Fibroblast of pulmonary artery (primary cell): ENCODE measurements around the gene ZNFX1.

Experiments
- DNase-seq: peaks from one replicate; pipeline ENCODE4 v3.0.0-alpha.2; 2010; ENCODE audit warnings: low read depth
- H3K4me3 ChIP-seq: replicated peaks from 2 replicates; pipeline ENCODE4 v1.5.1; 2011; ENCODE audit warnings: low read depth, mild to moderate bottlenecking, control low read depth, low read length, moderate library complexity
- TF ChIP-seq, protein P1 (sequence below): IDR thresholded peaks from 2 replicates; pipeline ENCODE4 v1.5.1; 2011; ENCODE audit warnings: mild to moderate bottlenecking, control low read depth, low read length, inconsistent platforms; ENCODE audit errors: missing control alignments

Gene ZNFX1

DNA sequence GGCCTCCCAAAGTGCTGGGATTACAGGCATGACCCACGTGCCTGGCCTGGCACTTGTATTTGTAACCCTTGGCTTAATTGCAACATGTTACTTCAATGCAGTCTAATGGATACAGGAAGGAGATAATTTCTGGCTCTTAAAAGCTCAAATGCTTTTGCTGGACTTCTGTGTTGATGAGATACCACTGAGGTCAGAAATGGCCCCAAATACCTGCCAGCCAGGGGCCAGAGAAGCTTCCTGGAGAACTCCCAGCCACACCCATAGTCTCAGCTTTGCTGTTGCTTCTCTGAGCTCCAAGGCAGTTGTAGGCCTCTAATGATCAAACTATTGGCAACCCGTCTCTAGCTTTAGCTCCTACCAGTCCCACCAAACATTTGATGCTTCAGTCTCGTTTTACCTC, 14.2 kb upstream of the ZNFX1 start:
- H3K4me3 ChIP-seq, result no peak overlapping the region
- TF ChIP-seq, protein P1, sequence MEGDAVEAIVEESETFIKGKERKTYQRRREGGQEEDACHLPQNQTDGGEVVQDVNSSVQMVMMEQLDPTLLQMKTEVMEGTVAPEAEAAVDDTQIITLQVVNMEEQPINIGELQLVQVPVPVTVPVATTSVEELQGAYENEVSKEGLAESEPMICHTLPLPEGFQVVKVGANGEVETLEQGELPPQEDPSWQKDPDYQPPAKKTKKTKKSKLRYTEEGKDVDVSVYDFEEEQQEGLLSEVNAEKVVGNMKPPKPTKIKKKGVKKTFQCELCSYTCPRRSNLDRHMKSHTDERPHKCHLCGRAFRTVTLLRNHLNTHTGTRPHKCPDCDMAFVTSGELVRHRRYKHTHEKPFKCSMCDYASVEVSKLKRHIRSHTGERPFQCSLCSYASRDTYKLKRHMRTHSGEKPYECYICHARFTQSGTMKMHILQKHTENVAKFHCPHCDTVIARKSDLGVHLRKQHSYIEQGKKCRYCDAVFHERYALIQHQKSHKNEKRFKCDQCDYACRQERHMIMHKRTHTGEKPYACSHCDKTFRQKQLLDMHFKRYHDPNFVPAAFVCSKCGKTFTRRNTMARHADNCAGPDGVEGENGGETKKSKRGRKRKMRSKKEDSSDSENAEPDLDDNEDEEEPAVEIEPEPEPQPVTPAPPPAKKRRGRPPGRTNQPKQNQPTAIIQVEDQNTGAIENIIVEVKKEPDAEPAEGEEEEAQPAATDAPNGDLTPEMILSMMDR, result no peak
- no peak for DNase-seq

DNA sequence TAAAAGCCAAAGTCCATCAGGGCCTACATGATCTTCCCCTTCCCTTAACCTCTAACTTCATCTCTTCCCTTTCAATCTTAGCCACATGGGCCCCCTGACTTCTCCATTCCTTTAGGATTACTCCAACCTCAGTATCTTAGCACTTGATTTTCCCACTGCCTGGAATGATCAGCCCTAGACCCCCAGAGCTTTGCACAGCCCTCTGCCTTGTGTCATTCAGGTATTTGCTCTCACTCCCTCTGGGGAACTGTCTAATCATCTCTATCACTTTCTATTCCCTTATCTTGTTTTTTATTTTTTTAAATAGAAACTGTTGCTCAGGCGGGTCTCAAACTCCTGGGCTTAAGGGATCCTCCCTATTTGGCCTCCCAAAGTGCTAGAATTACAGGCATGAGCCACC, 13.3 kb upstream of the ZNFX1 start:
- TF ChIP-seq, protein P1, result no peak
- H3K4me3 ChIP-seq, result no peak overlapping the region
- DNase-seq, result no peak

DNA sequence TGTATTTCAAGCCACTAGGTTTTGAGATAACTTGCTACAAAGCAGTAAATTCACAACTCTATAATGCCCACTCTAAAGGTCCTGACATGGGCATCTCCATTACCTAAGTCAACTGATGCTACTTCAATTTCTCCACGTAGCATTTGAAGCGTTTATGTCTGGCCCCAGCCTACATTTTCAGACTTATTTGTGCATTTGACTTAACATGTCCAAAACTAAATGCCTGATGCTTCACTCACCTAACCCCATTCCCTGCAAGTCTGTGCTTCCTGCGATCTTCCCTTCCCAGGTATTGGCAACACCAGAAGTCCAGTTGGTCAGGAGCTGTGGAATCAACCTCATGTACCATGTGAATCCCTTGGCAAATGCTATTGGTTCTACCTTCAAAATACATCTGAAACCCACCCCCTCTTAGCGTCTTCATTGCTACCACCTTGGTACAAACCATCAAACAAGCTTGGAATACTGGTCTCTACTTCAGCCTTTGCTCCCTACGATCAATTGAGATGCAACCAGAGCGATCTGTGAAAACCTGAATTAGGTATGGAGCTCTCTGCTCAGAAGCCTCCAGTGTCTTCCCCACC, 12.8 kb upstream of the ZNFX1 start:
- TF ChIP-seq, protein P1, result no peak
- DNase-seq, result no peak
- no peak overlapping the region for H3K4me3 ChIP-seq

DNA sequence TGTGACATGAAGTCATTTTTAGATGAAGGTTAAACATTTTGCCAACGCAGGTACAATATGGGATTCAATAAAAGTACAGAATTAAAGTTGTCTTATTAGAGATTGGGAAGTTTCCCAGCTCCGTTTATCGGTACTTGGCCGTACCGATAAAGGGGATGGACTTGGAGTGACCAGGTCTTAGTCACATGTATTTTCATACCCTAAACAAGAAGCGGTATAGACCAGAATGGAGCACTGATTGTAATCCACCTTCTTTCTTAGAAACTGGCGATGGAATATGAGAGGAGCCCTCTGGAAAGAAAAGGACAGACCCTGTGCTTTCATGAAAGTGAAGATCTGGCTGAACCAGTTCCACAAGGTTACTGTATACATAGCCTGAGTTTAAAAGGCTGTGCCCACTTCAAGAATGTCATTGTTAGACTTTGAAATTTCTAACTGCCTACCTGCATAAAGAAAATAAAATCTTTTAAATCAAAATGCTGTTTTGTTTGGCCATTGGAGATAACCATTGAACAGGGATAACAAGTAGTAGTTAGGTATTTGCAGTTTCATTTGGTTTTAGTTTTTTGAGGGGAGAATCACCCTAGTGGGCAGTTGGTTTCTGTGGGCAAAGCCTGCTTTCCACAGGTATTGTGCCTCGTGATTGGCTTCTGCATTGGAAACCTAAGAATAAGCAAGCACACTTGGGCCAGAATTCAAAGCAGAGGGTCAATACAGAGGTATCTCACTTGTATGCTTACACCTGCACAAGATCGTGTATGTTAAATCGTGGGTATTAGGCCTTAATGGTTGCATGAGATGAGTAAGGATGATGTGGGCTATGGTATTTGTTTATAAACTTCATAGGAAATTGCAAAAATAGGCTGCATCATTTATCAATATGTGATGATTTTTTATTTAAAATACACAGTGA, 11.2 kb upstream of the ZNFX1 start:
- no peak overlapping the region for H3K4me3 ChIP-seq
- TF ChIP-seq, protein P1, result no peak

DNA sequence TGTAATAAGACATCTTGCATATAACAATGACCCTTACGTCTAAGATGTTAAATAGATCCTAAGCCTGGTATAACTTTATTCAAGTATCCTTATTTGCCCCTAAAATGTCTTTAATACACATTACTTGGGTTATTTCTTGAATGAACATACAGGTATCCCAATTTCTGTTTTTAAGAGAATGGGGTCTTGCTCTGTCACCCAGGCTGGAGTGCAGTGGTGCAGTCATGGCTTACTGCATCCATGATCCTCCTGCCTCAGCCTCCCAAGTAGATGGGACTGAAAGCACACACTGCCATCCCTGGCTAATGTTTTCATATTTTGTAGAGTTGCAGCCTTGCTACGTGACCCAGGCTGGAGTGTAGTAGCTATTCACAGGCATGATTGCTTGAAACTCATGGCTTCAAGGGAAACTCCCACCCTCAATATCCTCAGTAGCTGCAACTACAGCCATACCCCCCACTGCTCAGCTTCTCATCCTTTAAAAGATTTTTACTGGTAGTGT, 10.4 kb upstream of the ZNFX1 start:
- TF ChIP-seq, protein P1, result no peak
- H3K4me3 ChIP-seq, result no peak overlapping the region
- DNase-seq, result no peak

More for the DNA sequence above, 11.2 kb upstream of the ZNFX1 start:
- DNase-seq, result no peak

DNA sequence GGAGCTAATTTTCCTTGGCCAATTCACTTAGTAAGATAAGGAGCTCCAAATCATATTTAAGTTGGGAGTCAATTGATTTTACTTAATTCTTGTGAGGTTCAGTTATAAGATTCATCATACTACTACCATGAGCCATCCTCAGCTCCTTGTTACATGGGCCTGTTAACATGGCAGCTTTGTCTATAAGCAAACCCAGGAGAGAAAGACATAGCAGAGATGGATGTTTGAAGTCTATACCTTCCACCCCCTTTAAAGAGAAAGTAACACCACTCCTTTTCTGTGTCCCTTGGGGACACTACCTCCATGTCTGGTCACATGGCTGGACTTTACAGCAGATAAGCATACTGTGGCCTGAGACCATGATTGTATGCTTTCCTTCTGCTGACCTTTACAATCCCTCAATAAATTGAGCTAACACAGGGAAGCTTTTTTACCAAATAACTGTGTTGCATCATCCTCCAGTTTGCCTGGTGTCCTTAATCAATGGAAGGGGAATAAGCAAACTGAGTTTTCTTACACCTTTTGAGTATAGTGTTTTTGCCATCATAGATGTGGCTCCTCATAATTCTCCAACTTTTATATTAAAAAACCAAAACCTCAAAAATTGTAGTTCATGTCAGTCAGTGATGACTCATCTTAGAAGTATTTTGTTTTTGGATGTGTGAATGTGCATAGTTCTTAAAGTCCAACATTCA, 9.8 kb upstream of the ZNFX1 start:
- peak; percentile 75 for DNase-seq

More for the DNA sequence above, 9.8 kb upstream of the ZNFX1 start:
- TF ChIP-seq, protein P1, result no peak
- no peak overlapping the region for H3K4me3 ChIP-seq
